ENCODE results near the gene GPX4. TPM values are rescaled to one million over a fixed set of nuclear protein-coding genes. Genes with fewer than 3 reads are reported as not detected.

Gene GPX4
- total and polyA plus RNA-seq, 9 of the 15 experiments (the other 6 are each of a cell fraction or from before 2014, with no cell fraction given): 61.4 to 661 (median 349) TPM

DNA sequence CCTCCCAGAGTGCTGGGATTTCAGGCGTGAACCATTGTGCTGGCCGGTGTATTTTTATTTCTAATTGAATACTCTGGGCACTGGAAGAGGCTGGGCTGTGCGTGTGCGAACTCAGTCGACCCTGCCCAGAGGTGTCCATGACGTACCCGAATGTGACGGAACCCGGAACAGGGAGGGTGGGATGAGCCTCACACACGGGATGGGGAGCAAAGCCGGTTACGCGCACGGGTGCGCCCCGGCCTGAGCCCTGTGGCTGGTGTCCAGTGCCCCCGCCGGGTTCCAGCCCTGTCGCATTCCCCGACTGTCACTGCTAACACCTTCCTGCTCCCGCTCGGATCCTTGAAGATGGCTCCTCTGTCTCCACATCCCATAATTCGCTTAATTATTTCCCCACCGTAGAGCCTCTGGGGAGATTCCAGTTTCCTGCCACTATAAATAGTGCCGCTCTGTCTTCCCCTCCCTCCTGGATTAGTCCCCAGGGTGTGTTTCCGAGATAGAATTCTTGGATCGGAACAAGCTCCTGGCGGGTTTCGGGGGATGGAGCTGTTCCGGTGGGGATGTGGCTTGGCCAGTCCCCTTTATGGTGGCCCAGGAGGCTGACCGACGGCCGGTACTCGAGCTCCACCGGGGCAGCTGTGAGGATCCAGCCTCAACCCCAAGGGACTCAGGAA is 48.3 kb downstream of the GPX4 start (continued):
- no peak for TF ChIP-seq E4F1 (CRISPR knock-in tag; IDR thresholded peaks at IDR 0.05; ENCODE audit: borderline replicate concordance)
- no peak for TF ChIP-seq ELK3 (CRISPR knock-in tag; IDR thresholded peaks at IDR 0.05)
- no peak for TF ChIP-seq SMARCE1 (IDR thresholded peaks at IDR 0.05)
- TF ChIP-seq MEF2D (tag; conservative IDR thresholded peaks at IDR 0.05; ENCODE audit: low read depth): no peak
- TF ChIP-seq, protein P1, sequence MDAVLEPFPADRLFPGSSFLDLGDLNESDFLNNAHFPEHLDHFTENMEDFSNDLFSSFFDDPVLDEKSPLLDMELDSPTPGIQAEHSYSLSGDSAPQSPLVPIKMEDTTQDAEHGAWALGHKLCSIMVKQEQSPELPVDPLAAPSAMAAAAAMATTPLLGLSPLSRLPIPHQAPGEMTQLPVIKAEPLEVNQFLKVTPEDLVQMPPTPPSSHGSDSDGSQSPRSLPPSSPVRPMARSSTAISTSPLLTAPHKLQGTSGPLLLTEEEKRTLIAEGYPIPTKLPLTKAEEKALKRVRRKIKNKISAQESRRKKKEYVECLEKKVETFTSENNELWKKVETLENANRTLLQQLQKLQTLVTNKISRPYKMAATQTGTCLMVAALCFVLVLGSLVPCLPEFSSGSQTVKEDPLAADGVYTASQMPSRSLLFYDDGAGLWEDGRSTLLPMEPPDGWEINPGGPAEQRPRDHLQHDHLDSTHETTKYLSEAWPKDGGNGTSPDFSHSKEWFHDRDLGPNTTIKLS (IDR thresholded peaks at IDR 0.05; ENCODE audit: borderline replicate concordance, low read depth): no peak
- TF ChIP-seq ZZZ3 (IDR thresholded peaks at IDR 0.05): no peak
- no peak for TF ChIP-seq ZBTB17 (CRISPR knock-in tag; IDR thresholded peaks at IDR 0.05)
- TF ChIP-seq KLF6 (CRISPR knock-in tag; IDR thresholded peaks at IDR 0.05; ENCODE audit: borderline replicate concordance): no peak
- no peak for TF ChIP-seq ZFP1 (CRISPR knock-in tag; IDR thresholded peaks at IDR 0.05)
